HEK293 (cell line): ENCODE measurements around the gene ICAM3.

Experiments used
- CTCF ChIA-PET: fragments of 350-600 bp; formaldehyde crosslinking; extraction: SDS; loops from one replicate; lab custom pipeline; 2021; ENCODE audit warnings: antibody characterized with exemption; lab: Yijun Ruan, JAX
- POLR2A ChIA-PET: fragments of 300-600 bp; formaldehyde crosslinking; extraction: SDS; loops from one replicate; lab custom pipeline; 2020; ENCODE audit warnings: antibody characterized with exemption, inconsistent platforms; lab: Yijun Ruan, JAX
- H3K27ac ChIP-seq: fragments of 200-500 bp; sonication (Bioruptor generic); 2 replicates; pipeline ENCODE4 v1.5.1; 2014; ENCODE audit warnings: low read depth, low read length, control low read depth, inconsistent platforms; ENCODE audit errors: extremely low read depth
- H3K36me3 ChIP-seq, 2 experiments: fragments of 200-500 bp in 1 of 2; sonication (Bioruptor generic) in 1 of 2; 1 replicate in 1 of 2; 2 replicates in 1 of 2; pipeline ENCODE4 v1.5.1; 2014 to 2017; ENCODE audit warnings: inconsistent platforms in 2 of 2, low read length in 2 of 2; ENCODE audit not compliant: control insufficient read depth in 2 of 2, insufficient read depth in 1 of 2
- H3K4me1 ChIP-seq: fragments of 200-500 bp; sonication (Bioruptor generic); 2 replicates; pipeline ENCODE4 v1.5.1; 2014; ENCODE audit warnings: mild to moderate bottlenecking, low read length, inconsistent platforms; ENCODE audit not compliant: control insufficient read depth, insufficient read depth
- H3K4me3 ChIP-seq: 2 replicates; pipeline ENCODE4 v1.5.1; 2011; ENCODE audit warnings: low read depth, mild to moderate bottlenecking, control low read depth, low read length, moderate library complexity
- H3K9me3 ChIP-seq: fragments of 200-500 bp; sonication (Bioruptor generic); 2 replicates; pipeline ENCODE4 v1.5.1; 2014; ENCODE audit warnings: low read depth, low read length, inconsistent platforms; ENCODE audit not compliant: control insufficient read depth, insufficient read depth
- GLI4 ChIP-seq: fragments of 450-650 bp; formaldehyde crosslinking; IDR thresholded peaks from 2 replicates; pipeline ENCODE4 v1.5.1; 2016; ENCODE audit warnings: missing biosample characterization, missing genetic modification characterization
- IKZF3 ChIP-seq: fragments of 450-650 bp; IDR thresholded peaks from 2 replicates; pipeline ENCODE4 v1.5.0; 2018; ENCODE audit warnings: missing biosample characterization, mild to moderate bottlenecking, missing genetic modification characterization, moderate library complexity
- KLF10 ChIP-seq: fragments of 450-650 bp; IDR thresholded peaks from 2 replicates; pipeline ENCODE4 v1.5.1; 2018; ENCODE audit warnings: missing biosample characterization, mild to moderate bottlenecking, missing genetic modification characterization
- ZBTB1 ChIP-seq: fragments of 450-650 bp; formaldehyde crosslinking; IDR thresholded peaks from 2 replicates; pipeline ENCODE4 v1.5.1; 2016; ENCODE audit warnings: missing biosample characterization, missing genetic modification characterization
- ZEB2 ChIP-seq: fragments of 450-650 bp; formaldehyde crosslinking; IDR thresholded peaks from 2 replicates; pipeline ENCODE4 v1.5.1; 2016; ENCODE audit warnings: missing biosample characterization, missing genetic modification characterization
- ZNF274 ChIP-seq, 2 experiments: fragments of 200-500 bp in 1 of 2; fragments of 450-650 bp in 1 of 2; sonication (Bioruptor generic) in 1 of 2; formaldehyde crosslinking in 1 of 2; IDR thresholded peaks; 2 replicates each; pipeline versions ENCODE4 v1.5.1 to v1.6.1; 2014 to 2016; ENCODE audit warnings: borderline replicate concordance in 1 of 2, inconsistent platforms in 1 of 2, low read length in 1 of 2, missing biosample characterization in 1 of 2, missing genetic modification characterization in 1 of 2
- ZNF426 ChIP-seq: fragments of 450-650 bp; formaldehyde crosslinking; IDR thresholded peaks from 2 replicates; pipeline ENCODE4 v1.5.1; 2017; ENCODE audit warnings: missing biosample characterization, missing genetic modification characterization, mild to moderate bottlenecking, inconsistent platforms, moderate library complexity
- ZNF654 ChIP-seq: fragments of 450-650 bp; formaldehyde crosslinking; IDR thresholded peaks from 2 replicates; pipeline ENCODE4 v1.5.1; 2016; ENCODE audit warnings: low read depth, missing biosample characterization, missing genetic modification characterization
- ZNF660 ChIP-seq: fragments of 450-650 bp; IDR thresholded peaks from 2 replicates; pipeline ENCODE4 v1.5.1; 2018; ENCODE audit warnings: missing biosample characterization, mild to moderate bottlenecking, missing genetic modification characterization
- ZNF776 ChIP-seq: fragments of 450-650 bp; formaldehyde crosslinking; IDR thresholded peaks from 2 replicates; pipeline ENCODE4 v1.5.0; 2017; ENCODE audit warnings: missing biosample characterization, missing genetic modification characterization, borderline replicate concordance
- TF ChIP-seq, protein P1 (sequence below): fragments of 450-650 bp; formaldehyde crosslinking; optimal IDR thresholded peaks from 2 replicates; pipeline ENCODE3; 2016; ENCODE audit warnings: missing biosample characterization, mild to moderate bottlenecking, missing genetic modification characterization
- TF ChIP-seq, protein P2 (sequence below): fragments of 450-650 bp; formaldehyde crosslinking; IDR thresholded peaks from 2 replicates; pipeline ENCODE4 v1.5.1; 2016; ENCODE audit warnings: missing biosample characterization, missing genetic modification characterization
- TF ChIP-seq, protein P3 (sequence below): fragments of 450-650 bp; formaldehyde crosslinking; IDR thresholded peaks from 2 replicates; pipeline ENCODE4 v1.5.1; 2016; ENCODE audit warnings: missing biosample characterization, missing genetic modification characterization
- TF ChIP-seq, protein P4 (sequence below): fragments of 450-650 bp; formaldehyde crosslinking; IDR thresholded peaks from 2 replicates; pipeline ENCODE4 v1.5.1; 2016; ENCODE audit warnings: missing biosample characterization, missing genetic modification characterization
- TF ChIP-seq, protein P5 (sequence below): fragments of 450-650 bp; formaldehyde crosslinking; IDR thresholded peaks from 2 replicates; pipeline ENCODE4 v1.5.1; 2017; ENCODE audit warnings: missing biosample characterization, missing genetic modification characterization

The ICAM3 gene, protein sequence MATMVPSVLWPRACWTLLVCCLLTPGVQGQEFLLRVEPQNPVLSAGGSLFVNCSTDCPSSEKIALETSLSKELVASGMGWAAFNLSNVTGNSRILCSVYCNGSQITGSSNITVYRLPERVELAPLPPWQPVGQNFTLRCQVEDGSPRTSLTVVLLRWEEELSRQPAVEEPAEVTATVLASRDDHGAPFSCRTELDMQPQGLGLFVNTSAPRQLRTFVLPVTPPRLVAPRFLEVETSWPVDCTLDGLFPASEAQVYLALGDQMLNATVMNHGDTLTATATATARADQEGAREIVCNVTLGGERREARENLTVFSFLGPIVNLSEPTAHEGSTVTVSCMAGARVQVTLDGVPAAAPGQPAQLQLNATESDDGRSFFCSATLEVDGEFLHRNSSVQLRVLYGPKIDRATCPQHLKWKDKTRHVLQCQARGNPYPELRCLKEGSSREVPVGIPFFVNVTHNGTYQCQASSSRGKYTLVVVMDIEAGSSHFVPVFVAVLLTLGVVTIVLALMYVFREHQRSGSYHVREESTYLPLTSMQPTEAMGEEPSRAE

DNA sequence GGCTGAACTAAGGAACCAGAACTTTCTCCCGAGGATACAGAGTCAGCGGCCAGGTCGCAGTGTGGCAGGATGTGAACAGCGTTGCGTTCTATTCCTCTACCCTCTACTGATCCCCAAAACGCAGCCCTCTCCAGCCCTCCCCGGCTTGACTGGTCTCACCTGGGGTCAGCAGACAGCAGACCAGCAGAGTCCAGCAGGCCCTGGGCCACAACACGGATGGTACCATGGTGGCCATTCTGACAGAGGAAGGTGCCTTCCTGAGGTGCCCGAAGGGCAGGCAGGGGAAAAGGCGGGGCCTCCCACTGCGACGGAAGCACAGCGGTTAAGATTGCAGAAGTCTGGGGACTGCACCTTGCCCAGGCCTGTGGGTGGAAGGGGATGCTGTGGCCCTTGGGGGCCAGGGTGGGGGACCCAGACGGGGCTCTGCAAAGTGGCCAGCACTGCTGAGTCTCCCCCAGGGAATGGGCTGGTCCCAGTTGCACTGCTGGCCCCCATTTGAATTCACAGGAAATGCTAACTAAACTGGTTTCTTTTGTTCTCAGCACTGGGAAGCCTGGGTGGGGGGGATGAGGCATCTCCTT lies at the start of gene ICAM3:
ICAM3 (minus strand) TSS at position 245 of the 581 bp plus-strand sequence; CDS start at position 235, 10 bp downstream.
- H3K4me1 ChIP-seq, result no peaks in the 10 kb centered on the region
- no peak within 1 kb of the TSS for H3K27ac ChIP-seq
- ChIA-PET POLR2A (no interaction called here), CTCF (no interaction called here)
- TF ChIP-seq ZBTB1 (tag by site-specific recombination) (no peak), ZNF776 (no peak), ZNF426 (no peak)
- TF ChIP-seq, protein P1, sequence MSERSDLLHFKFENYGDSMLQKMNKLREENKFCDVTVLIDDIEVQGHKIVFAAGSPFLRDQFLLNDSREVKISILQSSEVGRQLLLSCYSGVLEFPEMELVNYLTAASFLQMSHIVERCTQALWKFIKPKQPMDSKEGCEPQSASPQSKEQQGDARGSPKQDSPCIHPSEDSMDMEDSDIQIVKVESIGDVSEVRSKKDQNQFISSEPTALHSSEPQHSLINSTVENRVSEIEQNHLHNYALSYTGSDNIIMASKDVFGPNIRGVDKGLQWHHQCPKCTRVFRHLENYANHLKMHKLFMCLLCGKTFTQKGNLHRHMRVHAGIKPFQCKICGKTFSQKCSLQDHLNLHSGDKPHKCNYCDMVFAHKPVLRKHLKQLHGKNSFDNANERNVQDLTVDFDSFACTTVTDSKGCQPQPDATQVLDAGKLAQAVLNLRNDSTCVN (tag by site-specific recombination), result no peak
- TF ChIP-seq, protein P2, sequence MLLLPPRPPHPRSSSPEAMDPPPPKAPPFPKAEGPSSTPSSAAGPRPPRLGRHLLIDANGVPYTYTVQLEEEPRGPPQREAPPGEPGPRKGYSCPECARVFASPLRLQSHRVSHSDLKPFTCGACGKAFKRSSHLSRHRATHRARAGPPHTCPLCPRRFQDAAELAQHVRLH (tag by site-specific recombination), result no peak
- TF ChIP-seq, protein P3, sequence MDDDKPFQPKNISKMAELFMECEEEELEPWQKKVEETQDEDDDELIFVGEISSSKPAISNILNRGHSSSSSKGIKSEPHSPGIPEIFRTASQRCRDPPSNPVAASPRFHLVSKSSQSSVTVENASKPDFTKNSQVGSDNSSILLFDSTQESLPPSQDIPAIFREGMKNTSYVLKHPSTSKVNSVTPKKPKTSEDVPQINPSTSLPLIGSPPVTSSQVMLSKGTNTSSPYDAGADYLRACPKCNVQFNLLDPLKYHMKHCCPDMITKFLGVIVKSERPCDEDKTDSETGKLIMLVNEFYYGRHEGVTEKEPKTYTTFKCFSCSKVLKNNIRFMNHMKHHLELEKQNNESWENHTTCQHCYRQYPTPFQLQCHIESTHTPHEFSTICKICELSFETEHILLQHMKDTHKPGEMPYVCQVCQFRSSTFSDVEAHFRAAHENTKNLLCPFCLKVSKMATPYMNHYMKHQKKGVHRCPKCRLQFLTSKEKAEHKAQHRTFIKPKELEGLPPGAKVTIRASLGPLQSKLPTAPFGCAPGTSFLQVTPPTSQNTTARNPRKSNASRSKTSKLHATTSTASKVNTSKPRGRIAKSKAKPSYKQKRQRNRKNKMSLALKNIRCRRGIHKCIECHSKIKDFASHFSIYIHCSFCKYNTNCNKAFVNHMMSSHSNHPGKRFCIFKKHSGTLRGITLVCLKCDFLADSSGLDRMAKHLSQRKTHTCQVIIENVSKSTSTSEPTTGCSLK (tag by site-specific recombination), result no peak
- no peaks in the 10 kb centered on the region for H3K36me3 ChIP-seq
- H3K9me3 ChIP-seq, result no peaks in the 10 kb centered on the region
- no peak within 1 kb of the TSS for H3K4me3 ChIP-seq

DNA sequence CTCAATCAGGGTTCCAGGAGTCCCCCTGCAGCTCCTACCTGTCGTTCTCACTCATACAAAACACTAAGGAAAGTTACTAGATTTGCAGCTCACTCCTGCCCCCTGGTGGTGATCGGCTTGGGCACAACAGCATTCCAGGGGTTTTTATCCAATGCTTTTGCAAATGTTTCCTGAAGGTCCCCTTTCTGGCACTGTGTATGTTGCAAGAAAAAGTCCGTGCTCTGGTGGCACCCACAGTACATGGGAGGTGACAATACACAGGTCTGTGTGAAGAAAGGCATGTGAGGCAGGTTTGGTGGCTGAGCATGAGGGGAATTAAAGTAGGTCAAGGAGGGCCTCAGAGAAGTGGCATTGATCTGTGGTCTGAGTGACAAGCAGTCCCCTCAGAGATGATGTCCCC lies 49.5 kb upstream of the ICAM3 start:
- no peaks in the 10 kb centered on the region for H3K9me3 ChIP-seq
- peaks cover 12 to 40% of the 10 kb centered on the region in 2 experiments; a peak in 2 of 3 replicates for H3K36me3 ChIP-seq
- no peak overlapping the region for H3K27ac ChIP-seq
- no peaks in the 10 kb centered on the region for H3K4me1 ChIP-seq
- no peak overlapping the region for H3K4me3 ChIP-seq
- ChIA-PET CTCF (interaction anchor here (0.5 to 5.6 kb wide), 34 partner anchors 8 to 486 kb away, joined by 3 to 170 read pairs (median 4); partner anchors contain the start of genes ICAM1, ICAM5, RAVER1 and TYK2), POLR2A (interaction anchor here (0.6 to 2.5 kb wide), 11 partner anchors 9 to 137 kb away, joined by 3 to 24 read pairs (median 4); partner anchors contain the start of genes ICAM1, ICAM5, MRPL4 and RAVER1)
- TF ChIP-seq, protein P4, sequence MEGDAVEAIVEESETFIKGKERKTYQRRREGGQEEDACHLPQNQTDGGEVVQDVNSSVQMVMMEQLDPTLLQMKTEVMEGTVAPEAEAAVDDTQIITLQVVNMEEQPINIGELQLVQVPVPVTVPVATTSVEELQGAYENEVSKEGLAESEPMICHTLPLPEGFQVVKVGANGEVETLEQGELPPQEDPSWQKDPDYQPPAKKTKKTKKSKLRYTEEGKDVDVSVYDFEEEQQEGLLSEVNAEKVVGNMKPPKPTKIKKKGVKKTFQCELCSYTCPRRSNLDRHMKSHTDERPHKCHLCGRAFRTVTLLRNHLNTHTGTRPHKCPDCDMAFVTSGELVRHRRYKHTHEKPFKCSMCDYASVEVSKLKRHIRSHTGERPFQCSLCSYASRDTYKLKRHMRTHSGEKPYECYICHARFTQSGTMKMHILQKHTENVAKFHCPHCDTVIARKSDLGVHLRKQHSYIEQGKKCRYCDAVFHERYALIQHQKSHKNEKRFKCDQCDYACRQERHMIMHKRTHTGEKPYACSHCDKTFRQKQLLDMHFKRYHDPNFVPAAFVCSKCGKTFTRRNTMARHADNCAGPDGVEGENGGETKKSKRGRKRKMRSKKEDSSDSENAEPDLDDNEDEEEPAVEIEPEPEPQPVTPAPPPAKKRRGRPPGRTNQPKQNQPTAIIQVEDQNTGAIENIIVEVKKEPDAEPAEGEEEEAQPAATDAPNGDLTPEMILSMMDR (tag by site-specific recombination), result peak; percentile 61; the same call in 1 of the 2 replicates
- TF ChIP-seq ZNF654 (tag by site-specific recombination), result peak; percentile 74
- TF ChIP-seq, protein P5, sequence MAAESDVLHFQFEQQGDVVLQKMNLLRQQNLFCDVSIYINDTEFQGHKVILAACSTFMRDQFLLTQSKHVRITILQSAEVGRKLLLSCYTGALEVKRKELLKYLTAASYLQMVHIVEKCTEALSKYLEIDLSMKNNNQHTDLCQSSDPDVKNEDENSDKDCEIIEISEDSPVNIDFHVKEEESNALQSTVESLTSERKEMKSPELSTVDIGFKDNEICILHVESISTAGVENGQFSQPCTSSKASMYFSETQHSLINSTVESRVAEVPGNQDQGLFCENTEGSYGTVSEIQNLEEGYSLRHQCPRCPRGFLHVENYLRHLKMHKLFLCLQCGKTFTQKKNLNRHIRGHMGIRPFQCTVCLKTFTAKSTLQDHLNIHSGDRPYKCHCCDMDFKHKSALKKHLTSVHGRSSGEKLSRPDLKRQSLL, result peak; percentile 46; the same call in 1 of the 2 replicates
- peak; percentile 78 for TF ChIP-seq IKZF3 (tag by site-specific recombination)
- 0 out of 2 replicates have a peak, but pooled peaks have one; percentile 23 for TF ChIP-seq KLF10 (tag by site-specific recombination)
- TF ChIP-seq GLI4 (tag by site-specific recombination), result no peak
- 0 out of 2 replicates have a peak, but pooled peaks have one; percentile 25 for TF ChIP-seq ZEB2
- peak; percentile 62; the same call in 1 of the 2 replicates for TF ChIP-seq ZNF660 (tag by site-specific recombination)
- no peak for TF ChIP-seq ZNF274 (IDR thresholded peaks at IDR 0.05; ENCODE audit: low read length)
- TF ChIP-seq ZNF274 (tag by site-specific recombination; IDR thresholded peaks at IDR 0.05; ENCODE audit: borderline replicate concordance), result no peak
